ENCODE measurements around the gene BMP2K.
"Not testable (repeated sequence)": the region's sequence is repeated elsewhere in the genome, so short reads cannot be mapped to it uniquely, and the experiment has no call there.

BMP2K gene

DNA sequence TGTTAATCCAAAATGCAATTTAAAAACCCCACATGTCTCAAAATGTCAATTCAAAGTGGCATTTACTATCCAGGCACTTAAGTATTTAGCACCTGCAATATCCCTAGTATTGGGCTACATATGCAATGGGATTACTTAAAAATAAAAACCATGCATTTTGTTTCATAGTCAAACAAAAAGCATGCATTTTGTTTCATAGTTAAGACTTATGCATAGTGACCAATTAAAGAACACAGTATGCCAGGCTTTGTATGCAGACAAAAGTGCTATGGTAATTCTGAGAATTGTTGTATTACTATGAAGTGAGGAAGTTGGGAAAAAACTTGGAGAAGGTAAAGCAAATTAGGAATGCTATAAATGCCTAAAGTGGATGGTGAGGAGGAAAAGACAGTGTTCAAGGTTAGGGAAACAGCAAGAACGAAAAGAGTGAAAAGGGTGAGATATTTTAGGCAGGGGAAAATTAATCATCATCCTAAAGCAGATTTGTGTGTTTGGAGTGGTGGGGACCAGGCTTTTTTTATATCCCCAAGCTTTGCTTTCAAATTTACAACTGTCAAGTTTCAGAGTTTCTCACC, 10.6 kb upstream of the BMP2K start:
- no peak for DNase-seq

DNA sequence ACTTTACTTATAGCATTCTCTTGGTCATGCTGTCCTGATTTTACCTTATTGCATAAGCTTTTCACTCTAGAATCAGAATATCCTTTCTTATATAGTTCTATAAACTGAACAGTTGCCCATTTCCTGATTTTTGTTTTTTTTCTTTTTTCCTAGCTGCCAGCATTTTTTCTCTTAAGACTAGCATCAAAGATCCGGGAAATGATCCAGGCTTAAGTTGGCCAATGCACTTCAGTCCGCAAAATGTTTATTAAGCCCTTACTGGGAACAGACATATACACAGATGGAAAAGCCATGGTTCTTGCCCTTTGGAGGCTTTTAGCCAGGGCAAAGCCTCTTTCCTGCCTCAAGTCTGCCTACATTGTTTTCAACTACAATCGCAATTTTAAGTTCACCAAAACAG, 10.1 kb upstream of the BMP2K start:
- DNase-seq, result peak; percentile 59

- no peak for DNase-seq
Observed at GRCh38 chr4:78766650-78767049, 9.5 kb upstream of the BMP2K start.

DNA sequence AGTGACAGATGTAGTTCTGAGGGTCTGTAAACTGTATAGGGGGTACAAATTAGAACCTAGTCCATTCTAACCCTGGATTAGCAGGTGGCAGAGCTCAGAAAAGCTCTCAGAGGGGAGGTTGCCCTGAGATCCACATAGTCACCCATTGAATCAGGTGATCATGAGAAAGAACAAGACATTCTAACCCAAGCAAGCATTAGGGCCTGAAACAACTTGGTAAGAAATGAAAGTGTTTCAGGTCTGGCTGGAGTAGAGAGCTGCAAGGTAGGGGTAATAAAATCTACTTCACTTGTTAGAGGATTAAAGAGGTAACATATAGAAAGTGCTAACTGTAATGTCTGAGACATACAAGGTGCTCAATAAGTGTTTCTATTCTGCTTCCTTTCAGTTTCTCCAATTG, 8.8 kb upstream of the BMP2K start:
- DNase-seq, result no peak

GRCh38 chr4:78768452-78769180, 7.5 kb upstream of the BMP2K start:
- DNase-seq, result peak; percentile 48

- DNase-seq, result no peak
Observed at GRCh38 chr4:78770091-78770642, 6.0 kb upstream of the BMP2K start.

DNA sequence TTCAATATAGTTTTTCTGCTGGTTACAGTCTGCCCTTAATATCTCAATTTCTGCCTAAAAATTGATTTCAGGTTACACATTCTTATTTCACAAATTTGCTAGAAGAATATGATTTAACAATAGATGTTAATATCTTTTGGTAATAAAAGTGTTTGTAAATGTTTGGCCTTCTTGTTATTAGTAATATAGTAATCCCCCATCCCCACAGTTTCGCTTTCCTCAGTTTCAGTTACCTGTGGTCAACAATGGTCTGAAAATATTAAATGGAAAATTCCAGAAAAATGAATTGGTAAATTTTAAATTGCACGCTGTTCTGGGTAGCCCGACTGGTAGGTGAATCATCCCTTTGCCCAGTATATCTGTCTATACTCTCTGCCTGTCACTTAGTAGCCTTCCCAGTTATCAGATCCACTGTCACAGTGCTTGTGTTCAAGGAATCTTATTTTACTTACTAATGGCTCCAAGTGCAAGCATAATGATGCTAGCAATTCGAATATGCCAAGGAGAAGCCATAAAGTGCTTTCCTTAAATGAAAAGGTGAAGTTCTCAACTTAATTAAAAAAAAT, 3.5 kb upstream of the BMP2K start:
- DNase-seq, result no peak

GRCh38 chr4:78774417-78774816, 1.7 kb upstream of the BMP2K start:
- DNase-seq, result no peak

GRCh38 chr4:78775303-78776078, 659 bp upstream of the BMP2K start:
- peak; percentile 84 for DNase-seq

DNA sequence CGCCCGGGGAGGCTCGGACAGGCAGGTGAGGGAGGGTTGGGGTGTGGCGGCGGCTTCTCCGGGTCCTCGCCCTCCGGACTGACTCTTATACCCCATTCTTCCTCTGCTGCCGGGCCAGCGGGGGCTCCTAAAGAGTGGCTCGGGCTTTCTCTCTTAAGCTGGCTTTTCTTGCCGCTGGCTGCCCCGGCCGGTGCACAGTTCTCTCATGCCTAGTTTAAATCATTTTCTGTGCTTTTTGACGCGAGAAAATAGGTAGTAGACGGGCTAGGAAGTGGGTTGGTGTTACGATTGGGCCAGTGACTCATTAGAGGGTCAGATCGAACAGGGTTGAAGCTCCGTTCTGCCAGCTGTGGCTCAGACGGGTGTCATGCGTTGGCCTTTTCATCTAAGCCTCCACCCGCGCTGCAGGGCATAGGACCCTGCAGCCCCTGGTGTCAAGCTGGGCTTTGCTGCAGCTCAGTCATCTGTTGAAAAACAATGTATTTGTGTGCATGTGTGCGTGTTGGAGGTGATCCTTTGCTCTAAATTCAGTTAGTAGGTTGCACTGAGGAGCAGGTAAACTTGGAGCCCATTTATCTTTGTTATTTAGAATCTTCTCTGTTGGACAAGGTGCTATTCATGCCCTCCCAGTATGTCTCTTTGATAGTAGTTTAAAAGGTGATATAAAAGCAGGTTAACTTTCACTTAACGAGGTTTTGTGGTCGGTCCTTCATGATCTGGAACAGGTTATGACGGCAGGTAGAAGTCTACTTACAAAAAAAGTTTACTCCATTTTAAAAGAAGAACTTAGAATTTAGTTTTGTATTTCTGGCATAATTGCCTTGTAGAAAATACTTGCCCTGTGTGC, 802 bp downstream of the BMP2K start:
- peak; percentile 46 for DNase-seq

DNA sequence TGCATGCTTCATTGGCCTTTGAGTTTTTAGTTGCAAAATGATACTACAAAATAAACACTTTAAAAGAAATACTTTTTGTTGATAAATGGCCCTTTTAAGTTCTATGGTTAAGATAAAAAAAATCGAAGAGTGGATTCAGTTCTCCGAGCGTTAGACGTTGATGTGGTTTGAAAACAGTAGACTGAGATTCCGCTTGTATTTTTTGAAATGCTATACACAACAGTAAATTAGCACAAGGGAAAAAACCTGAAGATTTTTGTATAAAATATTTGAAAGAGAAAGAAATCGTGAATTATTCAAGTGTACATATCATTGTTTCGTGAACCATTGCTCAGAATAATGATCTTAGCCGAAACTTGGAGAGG, 1.4 kb downstream of the BMP2K start:
- no peak for DNase-seq

DNA sequence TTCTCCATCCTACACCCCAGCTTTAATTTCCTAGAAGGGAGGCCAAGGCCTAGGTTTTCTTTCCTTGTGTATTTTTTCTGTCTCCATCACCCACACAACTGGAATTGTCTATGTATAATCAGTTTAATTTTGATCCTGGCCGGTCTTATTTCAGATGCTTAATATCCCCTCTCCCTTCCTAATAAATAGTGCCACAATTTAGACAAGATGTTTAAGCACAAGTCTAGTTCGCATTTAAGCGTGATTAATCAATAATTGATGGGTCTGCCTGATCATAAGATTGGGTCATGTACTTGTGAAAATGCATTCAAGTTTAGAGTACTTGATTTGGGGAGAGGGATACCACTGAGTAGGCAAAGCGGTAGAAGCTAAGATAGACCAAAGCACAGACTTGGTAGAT, 2.4 kb downstream of the BMP2K start:
- no peak for DNase-seq

- peak; percentile 42 for DNase-seq
Observed at GRCh38 chr4:78779280-78779679, 3.1 kb downstream of the BMP2K start.

DNA sequence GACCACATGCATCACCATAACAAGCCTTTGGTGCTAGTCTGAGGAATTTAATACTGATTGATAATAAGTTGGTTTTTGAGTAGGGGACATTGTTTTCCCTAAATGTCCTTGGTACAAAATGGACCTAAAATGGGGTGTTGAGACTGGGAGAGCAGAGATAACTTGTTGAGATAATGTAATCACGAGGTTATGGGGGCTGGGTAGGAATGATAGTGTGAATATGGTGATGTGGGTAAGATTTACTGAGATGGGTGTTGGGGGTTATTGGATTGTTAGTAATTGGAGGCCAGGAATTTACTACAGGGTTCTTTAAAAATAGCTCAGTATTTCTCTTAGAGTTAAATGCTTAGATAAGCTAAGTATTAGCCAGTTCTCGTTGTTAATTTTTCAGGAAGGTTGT, 3.9 kb downstream of the BMP2K start:
- no peak for DNase-seq

DNA sequence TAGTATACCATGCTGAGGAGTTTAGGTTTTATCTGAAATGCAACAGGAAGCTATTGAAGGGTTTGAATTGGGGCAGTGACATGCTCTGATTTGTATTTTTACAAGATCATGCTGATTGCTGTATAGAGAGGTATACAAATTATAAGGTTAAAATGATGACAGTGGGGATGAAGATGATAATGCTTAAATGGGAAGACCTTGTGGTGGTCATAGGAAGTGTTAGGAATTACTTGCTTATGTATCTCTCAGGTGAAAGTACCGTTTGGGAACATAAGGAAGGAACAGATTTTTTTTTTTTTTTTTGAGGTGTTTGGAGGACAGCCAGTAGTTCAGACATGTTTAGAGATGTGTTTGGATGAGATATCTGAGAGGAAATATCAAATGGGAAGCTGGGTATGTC, 5.0 kb downstream of the BMP2K start:
- DNase-seq, result no peak

DNA sequence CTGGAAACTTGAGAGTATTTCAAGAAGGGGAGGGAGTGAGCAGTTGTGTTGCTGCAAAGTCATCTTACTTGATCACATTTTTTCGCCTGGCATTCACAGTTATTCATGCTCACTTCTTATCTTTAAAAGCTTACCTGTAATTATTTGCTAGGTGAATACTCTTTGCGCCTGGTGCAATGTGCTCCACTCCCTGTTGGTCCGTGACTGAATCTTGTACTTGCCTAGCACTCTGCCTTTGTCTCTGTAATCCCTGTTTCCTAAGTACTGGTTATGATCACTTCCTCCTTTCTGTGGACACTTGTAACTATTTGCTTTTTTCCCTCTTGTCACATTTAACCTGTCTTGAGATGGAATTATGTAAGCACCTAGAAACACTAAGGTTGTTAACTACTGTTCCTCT, 5.8 kb downstream of the BMP2K start:
- no peak for DNase-seq

DNA sequence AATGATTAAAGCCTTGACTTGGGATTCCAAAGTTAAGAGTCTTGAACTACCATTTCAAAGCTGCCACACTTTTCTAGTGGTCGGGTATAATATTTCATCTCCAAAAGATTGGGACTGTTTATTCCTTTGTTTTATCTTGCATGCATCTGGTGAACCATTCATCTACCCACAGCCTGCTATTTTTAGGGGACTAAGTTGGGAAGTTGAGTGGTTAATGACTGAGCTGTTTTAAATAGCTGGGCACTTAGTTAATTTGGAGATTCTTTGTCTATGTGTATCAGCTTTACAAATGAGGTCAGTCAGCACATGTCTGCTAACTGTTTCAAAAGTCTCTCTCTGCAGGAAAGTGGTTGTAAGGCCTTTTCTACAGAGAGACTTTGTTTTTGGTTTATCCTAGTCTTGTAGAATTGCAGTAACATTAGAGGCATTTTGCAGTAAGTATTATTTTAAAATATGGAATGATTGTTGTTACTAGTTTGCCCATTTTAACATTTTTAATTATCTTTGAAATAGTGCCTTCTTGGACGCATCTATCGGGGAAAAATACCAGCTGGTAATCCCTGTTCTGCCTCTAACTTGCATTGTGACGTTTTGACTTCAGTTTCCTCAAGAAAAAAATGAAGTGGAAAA, 8.2 kb downstream of the BMP2K start:
- peak; percentile 93 for DNase-seq

DNA sequence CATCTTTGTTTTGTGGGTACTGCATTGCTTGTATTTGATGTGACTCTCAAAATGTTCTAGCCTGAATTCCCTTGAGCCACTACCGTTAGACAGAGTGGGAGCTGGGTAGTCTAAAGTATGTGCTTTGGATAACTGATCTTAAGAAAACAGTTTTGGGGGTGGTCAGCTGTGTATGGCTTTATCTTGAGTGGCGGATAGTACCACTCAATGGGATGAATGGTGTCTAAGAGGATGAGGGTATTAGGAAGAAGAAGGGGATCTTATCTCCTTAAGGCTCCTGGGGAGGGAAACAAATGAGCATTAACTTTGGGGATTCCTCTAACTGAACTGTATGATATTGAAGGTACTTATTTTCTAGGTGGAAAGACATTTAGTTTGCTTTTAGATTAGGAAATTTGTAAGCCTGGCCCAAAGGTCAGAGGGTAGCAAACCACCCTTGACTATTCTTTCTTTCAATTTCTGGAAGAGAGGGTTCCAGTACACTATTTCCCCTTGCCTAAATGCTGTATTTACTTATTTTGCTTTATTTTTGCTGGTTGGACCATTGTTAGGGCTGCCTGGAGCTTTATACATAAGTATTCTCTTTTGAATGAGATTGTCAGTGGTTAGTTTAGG, 11.3 kb downstream of the BMP2K start:
- no peak for DNase-seq

DNA sequence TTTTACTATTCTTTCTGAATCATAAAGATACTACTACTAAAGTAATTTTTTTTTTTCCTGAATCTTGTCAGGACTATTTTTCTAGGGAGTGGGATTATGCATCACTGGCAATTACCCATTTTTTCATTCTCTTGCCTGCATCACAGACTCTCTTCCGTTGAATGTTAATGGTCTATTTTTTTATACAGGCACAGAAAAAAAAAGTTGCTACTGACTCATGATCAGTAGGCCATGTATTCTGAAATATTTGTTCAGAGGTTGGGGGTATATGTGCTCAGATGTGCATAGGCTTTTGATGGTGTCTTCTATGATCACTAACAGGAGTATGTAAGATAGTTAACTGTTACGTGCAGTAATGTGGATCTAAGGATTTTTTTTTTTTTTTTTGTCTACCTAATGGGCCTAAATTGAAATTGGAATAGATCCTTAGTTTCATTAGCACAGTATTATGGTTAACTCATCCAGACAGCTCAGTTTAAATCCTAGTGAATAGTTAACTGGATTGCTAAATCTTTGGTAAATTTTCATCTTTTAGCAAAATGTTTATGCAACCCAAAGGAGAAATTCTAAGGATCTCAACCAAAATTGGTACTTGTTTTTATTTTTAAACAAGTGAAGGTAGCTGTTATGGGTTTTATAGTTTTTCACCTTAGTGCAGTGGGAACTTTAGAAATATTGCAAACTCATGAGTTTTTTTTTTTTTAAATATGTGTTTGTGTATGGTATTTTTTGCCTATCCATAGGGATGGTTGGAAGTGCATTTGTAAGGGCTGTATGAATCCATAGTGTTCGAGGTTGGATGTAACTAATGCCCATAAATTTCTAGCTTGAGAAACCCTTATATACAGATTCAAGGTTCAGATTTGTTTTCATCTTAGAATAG, 12.1 kb downstream of the BMP2K start:
- no peak for DNase-seq

- not testable (repeated sequence) for DNase-seq
Observed at GRCh38 chr4:78795594-78796416, 19.7 kb downstream of the BMP2K start.
